HG03342 (cell line): ENCODE measurements around the gene ABCC1.
"Not testable (repeated sequence)": the region's sequence is repeated elsewhere in the genome, so short reads cannot be mapped to it uniquely, and the experiment has no call there.

ENCODE experiments used
- ATAC-seq: cut with Tn5 transposase; IDR thresholded peaks from one replicate; pipeline ENCODE4 v1.9.1; 2021; ENCODE audit warnings: mild to moderate bottlenecking, moderate library complexity; ENCODE audit not compliant: unreplicated experiment

ABCC1 gene

DNA sequence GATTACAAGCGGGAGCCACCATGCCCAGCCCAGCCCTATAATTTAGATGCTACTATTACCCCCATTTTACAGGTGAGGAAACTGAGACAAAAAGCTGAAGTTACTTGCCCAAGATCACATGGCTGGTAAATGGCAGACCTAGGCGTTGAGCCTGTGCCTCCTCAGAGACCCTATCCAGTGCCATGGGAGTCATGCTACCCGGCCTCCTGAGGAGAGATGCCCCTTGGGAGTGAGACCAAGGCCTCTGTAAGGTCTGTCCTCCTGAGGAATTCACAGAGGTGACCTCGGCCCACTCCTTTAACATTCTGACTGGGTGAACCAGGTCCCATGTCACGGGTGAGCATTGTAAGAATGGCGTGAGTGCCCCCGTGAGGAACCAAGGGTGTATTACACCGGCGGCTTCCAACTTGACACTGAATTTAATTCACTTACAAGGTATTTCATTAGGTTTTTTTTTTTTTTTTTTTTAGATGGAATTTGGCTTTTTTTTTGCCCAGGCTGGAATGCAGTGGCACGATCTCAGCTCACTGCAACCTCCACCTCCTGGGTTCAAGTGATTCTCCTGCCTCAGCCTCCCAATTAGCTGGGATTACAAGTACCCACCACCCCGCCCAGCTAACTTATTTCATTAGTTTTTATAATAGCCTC, 178.2 kb downstream of the ABCC1 start:
- no peak for ATAC-seq

DNA sequence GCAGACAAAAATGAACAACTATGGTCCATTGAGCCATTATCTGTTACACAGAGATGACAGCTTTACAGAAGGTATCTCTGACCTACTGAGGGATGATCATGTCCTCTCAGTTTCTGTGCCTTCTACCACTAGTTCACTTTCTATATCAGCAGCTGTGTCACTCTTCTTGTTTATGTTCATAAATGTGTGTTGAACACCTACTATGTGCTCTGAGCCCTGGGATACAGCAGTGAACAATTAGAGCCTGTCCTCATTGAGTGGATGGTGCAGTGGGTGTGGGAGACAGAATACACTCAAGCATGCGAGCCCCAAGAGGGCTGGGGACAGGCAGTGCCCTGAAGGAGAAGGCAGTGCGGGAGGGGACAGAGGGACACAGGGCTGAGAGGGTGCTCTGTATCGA, 181.8 kb downstream of the ABCC1 start:
- no peak for ATAC-seq

DNA sequence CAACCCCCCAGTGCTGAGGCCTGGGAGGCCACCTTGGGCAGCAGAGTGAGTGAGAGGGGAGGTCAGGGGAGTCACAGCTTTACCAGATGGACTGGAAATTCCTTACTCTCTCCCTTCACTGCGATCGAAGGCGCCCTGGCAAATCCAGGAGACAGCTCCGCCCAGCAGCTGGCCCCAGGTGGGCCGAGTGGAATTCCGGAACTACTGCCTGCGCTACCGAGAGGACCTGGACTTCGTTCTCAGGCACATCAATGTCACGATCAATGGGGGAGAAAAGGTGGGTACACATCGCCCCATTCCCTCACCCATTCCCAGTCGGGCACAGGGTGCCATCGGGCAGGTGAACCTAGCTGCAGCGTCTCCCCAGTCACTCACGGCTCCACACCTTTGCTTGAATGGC, 182.2 kb downstream of the ABCC1 start:
- ATAC-seq: no peak

DNA sequence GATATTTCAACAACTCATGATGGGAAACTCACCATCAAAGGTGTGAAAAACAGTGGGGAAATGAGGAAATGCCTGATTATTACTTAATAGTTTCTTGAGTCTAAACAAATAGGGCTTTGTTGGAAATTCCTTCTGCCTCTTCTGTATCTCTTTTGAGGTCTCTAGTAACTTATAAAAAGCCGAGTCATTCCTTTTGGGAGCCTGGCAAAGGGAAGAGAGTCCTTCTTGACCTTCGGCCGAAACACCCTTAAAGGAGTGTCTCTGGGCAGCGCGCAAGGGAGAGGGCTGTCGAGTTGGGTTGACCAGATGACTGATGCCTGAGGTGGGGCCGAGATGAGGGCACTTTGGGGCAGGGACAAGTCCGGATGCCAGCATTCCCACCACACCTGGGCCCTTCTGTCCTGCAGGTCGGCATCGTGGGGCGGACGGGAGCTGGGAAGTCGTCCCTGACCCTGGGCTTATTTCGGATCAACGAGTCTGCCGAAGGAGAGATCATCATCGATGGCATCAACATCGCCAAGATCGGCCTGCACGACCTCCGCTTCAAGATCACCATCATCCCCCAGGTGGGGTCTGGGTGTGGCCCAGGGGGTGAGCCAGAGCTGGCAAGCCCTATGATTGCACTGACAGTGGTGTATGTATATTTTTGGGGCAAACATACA, 184.7 kb downstream of the ABCC1 start:
- no peak for ATAC-seq

DNA sequence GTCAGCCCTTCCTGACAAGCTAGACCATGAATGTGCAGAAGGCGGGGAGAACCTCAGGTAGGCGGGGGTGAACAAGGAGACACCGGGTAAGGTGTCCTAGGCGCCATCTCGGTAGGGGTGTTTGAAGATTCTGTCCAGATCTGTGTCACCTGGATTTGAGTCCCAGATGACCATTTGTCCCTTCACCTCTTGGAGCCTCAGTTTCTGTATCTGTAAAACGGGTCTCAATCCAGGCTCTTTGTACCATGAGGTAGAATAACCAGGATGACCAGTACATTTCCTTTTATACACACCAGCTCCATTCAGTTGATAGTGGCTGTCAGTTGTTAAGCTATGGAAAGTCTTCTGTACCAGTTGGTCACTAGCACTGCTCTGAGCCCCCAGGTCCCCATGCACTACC, 187.2 kb downstream of the ABCC1 start:
- no peak for ATAC-seq

DNA sequence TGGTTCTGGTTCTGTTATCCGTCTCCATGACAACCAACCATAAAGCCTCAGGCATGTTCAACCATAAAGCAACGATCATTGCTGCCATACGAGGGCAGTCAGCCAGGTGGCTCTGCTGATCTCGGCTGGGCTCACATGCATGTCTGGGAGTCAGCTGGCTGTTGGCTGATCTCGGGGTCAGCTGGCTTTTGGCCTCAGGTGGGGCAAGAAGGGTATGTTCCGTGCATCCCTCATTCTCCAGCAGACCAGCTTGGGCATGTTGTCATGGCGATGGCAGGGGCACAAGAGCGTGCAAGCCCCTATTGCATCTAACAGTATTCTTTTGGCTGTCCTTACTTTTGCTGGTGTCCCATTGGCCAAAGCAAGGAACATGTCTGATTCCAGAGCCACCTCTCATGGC, 187.7 kb downstream of the ABCC1 start:
- no peak for ATAC-seq

DNA sequence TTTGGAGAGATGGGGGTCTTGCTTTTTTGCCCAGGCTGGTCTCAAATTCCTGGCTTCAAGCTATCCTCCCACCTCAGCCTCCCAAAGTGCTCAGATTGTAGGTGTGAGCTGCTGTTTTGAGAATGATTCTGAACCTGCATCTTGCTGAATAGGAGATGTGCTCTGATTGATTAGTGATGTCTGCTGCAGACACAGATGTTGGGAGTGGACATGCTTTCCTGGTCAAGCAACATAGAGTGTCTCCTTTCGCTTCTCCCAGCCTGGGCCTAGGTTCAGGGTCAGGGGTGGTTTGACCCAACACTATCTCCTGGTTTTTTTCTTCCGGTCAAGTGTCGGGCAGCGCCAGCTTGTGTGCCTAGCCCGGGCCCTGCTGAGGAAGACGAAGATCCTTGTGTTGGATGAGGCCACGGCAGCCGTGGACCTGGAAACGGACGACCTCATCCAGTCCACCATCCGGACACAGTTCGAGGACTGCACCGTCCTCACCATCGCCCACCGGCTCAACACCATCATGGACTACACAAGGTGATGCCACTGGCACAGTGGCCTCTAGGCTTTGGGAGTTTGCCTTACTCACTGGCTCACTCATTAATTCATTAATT, 188.7 kb downstream of the ABCC1 start:
- no peak for ATAC-seq

DNA sequence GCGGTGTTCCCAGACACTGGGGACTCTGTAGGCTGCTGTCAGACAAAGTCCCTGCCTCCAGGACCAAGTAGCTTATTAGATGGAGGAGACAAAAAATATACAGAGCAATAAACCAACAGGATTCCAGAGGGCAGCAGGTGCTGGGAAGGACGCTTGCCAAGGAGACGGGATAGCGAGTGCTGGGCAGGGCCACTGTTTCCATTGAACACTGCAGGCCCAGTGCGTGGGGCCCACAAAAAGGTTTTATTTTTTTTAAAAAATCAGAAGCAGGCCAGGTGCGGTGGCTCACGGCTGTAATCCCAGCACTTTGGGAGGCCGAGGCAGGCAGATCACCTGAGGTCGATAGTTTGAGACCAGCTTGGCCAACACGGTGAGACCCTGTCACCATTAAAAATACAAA, 189.6 kb downstream of the ABCC1 start:
- ATAC-seq: no peak

DNA sequence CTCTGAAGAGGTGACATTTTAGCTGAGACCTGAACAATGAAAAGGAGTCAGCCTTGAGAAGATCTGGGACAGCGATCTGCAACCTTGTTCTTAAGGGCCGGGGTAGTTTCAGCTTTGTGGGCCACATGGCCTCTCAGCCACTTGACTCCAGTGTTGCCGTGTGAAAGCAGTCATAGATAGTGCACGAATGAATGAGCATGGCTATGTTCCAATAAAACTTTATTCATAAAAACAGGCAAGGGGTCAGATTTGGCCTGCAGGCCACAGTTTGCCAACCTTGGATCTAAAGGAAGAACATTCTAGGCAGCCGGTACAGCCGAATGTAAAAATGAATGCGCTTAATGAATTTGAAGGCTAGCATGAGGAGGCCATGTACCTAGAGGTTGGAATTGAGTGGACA, 190.4 kb downstream of the ABCC1 start:
- no peak for ATAC-seq

DNA sequence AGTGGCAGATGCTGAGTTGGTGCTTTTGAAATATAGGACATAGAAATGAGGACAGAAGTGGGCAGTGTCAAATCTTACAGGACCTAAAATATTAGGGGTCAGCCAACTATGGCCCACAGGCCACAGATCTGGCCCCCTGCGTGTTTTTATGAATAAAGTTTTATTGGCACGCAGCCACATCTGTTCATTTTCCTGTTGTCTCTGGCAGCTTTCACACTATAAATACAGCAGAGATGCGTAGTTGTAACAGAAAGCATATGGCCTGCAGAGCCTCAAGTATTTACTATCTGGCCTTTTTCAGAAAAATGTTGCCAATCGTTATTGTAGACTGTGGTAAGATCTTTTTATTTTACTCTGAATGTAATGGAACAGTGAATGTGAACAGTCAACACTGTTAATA, 191.1 kb downstream of the ABCC1 start:
- ATAC-seq: no peak

DNA sequence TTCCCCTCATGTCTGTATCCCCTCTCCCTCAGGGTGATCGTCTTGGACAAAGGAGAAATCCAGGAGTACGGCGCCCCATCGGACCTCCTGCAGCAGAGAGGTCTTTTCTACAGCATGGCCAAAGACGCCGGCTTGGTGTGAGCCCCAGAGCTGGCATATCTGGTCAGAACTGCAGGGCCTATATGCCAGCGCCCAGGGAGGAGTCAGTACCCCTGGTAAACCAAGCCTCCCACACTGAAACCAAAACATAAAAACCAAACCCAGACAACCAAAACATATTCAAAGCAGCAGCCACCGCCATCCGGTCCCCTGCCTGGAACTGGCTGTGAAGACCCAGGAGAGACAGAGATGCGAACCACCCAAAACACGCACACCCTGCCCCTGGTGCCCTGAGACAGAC, 191.7 kb downstream of the ABCC1 start:
- ATAC-seq: no peak

DNA sequence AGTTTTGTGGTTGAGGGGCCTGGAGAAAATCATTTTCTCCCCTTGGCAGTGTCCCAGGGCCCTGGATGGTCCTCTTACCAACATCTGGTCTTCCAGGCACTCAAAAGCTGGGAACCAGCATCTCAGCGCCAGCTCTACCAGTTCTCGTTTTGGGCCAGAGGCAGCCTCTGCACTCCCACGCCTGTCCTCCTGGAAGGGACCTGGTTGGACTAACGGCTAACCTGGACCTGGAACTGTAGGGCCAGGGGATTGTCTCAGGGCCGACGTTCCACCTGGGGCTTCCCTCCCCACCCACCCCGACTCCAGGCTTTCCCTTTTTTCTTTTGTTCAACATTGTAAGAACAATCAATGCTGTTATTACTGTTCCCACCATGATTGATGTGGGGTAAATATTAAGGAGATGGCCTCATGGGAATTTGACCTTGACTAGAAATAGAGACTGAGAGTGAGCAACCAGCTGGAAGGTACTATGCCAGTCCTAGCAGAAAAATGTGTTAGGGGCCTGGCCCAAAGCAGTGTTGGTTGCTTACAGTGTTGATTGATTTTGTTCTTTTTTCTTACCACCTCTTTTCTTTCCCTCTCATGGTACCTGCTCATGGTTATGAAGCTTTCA, 192.5 kb downstream of the ABCC1 start:
- no peak for ATAC-seq

DNA sequence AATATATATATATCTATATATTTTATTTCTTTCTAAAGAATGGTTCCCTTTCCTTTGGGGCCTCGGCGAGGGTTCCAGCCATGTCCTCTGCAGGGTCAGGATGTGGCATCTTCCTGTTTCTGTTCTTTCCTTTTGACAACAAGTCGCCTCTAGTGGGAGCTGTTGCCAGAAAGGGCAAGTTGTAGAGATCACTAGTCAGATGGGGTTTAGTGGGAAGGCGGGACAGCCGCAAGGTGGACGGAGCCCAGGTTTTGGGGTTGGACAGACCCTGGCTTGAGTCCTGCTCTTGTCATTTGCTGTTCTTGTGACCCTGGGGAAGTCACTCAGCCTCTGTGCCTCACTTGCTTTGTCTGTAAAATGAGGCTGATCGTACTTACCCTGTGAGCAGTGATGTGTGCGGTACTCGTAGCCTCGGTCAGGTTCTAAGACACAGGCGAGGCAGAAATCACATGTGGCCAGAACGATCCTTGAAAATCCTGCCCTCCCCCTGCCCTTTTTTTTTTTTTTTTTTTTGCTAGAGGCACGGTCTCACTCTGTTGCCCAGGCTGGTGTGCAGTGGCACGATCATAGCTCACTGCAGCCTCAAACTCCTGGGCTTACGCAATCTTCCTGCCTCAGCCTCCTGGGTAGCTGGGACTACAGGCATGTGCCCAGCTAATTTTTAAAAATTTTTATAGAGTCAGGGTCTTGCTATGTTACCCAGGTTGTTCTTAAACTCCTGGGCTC, 193.8 kb downstream of the ABCC1 start:
- ATAC-seq: no peak

DNA sequence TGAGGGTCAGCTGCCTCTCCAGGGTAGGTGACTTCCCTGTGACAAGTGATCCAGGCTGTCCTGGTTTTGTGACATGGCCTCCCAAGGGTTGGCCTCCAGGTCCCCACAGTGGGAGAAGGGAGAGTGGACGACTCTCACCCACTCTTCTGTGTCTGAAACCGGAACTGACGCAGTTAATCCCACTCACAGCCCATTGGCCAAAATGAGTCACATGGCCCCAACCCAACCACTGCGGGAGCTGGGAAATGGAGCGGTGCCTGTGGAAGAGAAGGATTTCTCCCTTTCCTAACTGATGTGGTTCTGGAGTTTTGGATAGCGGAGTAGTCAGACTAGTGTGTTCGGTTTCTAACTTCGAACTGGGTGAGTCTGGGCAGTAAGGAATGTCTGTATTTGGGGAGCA, 194.5 kb downstream of the ABCC1 start:
- no peak for ATAC-seq

DNA sequence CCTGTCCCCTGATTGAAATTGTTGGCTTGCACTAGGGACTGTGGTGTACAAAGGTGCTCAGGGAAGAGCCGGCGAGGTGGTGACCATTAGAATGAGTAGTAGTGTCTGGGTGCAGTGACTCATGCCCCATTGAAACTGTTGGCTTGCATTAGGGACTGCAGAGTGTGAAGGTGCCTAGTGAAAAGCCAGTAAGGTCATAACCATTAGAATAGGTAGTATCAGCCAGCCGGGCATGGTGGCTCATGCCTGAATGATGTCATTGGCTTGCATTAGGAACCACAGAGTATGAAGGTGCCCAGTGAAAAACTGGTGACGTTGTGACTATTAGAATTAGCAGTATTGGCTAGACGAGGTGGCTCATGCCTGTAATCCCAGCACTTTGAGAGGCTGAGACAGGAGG, 195.0 kb downstream of the ABCC1 start:
- no peak for ATAC-seq

DNA sequence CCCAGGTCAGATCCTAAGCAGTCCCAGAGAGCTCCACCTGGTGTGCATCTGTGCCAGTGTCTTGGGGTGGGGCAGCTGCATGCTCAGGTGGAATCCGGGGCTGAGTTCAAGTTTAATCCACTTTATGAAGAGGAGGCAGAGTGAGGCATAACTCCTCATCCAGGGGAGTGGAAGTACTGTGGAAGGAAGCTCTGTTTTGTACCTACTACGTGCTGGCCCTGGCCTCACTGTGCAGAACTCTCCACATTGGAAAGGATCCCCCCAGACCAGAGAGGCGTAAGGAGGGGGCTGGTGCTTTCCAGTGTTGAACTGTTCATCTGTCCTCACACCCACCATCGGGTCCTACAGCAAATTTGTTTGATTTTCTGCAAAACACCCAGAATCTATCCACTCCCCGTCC, 195.9 kb downstream of the ABCC1 start:
- ATAC-seq: no peak

DNA sequence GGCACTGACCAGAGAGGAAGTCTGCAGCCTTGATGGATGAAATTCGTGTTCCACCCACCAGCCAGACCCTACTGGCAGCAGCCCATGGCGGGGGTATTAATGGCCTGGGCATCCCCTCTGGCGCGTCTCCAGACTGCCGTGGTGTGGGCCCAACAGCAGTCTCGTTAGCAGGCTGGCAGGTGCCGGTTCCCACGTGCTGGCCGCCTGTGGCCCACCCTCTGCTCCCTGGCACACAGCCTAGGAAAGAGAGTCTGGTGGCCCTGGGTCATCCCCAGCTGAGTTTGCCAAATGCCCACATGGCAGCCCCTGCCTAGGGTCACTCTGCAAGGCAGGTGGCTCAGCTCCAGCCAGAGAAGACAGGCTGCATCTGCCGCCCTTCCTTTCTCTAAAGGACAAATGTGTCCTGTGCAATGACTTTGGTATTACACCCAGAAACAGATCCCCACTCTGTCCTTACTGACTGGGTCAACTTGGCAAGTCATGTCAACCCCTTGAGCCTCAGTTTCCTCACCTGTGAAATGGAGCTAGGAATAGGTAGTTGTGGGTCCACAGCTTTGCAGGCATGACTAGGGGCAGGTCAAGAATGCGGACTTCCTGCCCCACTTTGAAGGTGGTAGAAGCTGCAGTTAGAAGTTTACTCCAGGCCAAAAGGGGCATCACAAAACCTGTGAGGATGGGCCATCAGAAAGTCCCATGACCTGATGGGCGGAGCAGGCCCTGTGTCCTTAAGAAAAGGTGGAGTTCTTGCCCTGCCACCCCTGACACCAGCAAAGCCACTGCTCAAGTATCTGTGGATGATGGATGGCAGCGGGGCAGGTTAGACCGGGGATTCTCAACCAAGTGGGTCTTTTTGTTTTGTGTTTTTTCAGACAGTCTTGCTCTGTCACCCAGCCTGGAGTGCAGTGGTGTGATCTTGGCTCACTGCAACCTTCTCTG, 197.2 kb downstream of the ABCC1 start:
- no peak for ATAC-seq

DNA sequence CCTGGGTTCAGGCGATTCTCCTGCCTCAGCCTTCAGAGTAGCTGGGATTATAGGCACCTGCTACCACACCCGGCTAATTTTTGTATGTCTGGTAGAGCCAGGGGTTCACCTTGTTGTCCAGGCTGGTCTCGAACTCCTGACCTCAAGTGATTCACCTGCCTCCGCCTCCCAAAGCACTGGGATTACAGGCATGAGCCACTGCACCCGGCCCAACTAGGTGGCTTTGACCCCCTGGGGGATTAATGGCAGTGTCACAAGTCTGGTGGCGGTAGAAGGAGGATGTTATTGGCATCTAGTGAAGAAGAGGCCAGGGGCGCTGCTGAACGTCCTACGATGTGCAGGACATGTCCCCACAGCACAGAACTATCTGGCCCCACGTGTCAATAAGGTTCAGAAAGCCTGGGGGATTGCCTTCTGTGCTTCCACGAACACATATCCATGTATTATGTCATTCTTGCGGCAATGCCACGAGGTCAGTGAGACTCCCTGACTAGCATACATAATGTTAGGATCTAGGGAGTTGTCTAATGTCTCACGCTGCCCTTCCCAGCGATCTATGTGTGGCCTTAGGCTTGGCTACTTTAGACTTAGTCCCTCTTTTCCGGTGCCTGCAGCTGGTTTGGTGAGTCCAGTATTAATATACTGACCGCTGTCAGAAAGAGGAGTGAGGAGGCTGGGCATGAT, 198.0 kb downstream of the ABCC1 start:
- no peak for ATAC-seq

DNA sequence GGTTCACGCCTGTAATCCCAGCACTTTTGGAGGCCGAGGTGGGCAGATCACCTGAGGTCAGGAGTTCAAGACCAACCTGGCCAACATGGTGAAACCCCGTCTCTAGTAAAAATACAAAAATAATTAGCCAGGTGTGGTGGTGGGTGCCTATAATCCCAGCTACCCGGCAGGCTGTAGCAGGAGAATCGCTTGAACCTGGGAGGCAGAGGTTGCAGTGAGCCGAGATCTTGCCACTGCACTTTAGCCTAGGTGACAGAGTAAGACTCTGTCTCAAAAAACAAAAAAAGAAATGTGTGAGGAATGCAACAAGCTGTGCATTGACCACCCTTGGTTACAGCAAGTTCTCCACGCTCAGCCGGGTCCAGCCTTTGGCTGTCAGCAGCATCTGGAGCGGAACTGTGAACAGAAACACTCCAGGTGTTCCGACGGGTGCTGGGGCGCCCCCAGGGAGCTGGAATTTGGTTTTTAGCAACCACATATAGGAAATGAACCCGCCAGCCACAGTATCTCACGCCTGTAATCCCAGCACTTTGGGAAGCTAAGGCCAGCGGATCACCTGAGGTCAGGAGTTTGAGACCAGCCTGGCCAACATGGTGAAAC, 198.7 kb downstream of the ABCC1 start:
- not testable (repeated sequence) for ATAC-seq
